ENCODE measurements around the gene FOXK1.
A peak's percentile ranks its signal among the peaks of the same experiment; 100 is the strongest.

The FOXK1 gene

GRCh38 chr7:4724648-4725013 lies 42.5 kb downstream of the FOXK1 start:
- no peak for DNase-seq

- no peak for DNase-seq
These were observed 43.1 kb downstream of the FOXK1 start for GRCh38 chr7:4725014-4725849.

- DNase-seq, result no peak
These were observed 43.9 kb downstream of the FOXK1 start for GRCh38 chr7:4725850-4726450.

GRCh38 chr7:4726566-4726965 lies 44.5 kb downstream of the FOXK1 start:
- DNase-seq, result no peak

- no peak for DNase-seq
These were observed 46.0 kb downstream of the FOXK1 start for GRCh38 chr7:4727914-4728705.

- DNase-seq, result no peak
These were observed 47.2 kb downstream of the FOXK1 start for GRCh38 chr7:4729266-4729665.

GRCh38 chr7:4730276-4730675 lies 48.2 kb downstream of the FOXK1 start:
- no peak for DNase-seq

GRCh38 chr7:4730971-4731370 lies 48.9 kb downstream of the FOXK1 start:
- no peak for DNase-seq

- DNase-seq, result no peak
These were observed 49.7 kb downstream of the FOXK1 start for GRCh38 chr7:4731803-4732202.

- DNase-seq, result no peak
These were observed 51.9 kb downstream of the FOXK1 start for GRCh38 chr7:4733936-4734528.

GRCh38 chr7:4734587-4735345 lies 52.7 kb downstream of the FOXK1 start:
- no peak for DNase-seq

- no peak for DNase-seq
These were observed 55.2 kb downstream of the FOXK1 start for GRCh38 chr7:4737300-4737699.

- no peak for DNase-seq
These were observed 56.8 kb downstream of the FOXK1 start for GRCh38 chr7:4738711-4739527.

- DNase-seq, result no peak
These were observed 57.5 kb downstream of the FOXK1 start for GRCh38 chr7:4739528-4739992.

- no peak for DNase-seq
These were observed 58.7 kb downstream of the FOXK1 start for GRCh38 chr7:4740796-4741195.

- no peak for DNase-seq
These were observed 60.0 kb downstream of the FOXK1 start for GRCh38 chr7:4742051-4742573.

- DNase-seq, result no peak
These were observed 60.8 kb downstream of the FOXK1 start for GRCh38 chr7:4742852-4743251.

GRCh38 chr7:4744391-4745264 lies 62.5 kb downstream of the FOXK1 start:
- peak; percentile 93 for DNase-seq

- DNase-seq, result no peak
These were observed 63.3 kb downstream of the FOXK1 start for GRCh38 chr7:4745265-4745919.
